B cell (primary cell): ENCODE data around the gene MAP4K4. TPM values are rescaled to one million over a fixed set of nuclear protein-coding genes. Genes with fewer than 3 reads are reported as not detected.

Experiments used
- ATAC-seq: fragments of 200-7000 bp; cut with Tn5 transposase; one replicate; pipeline ENCODE4 v1.10.0; 2021; ENCODE audit warnings: low read depth, mild to moderate bottlenecking, moderate number of reproducible peaks, moderate library complexity
- CTCF ChIA-PET: fragments of 350-600 bp; sonication (Branson Sonifier 250); formaldehyde crosslinking; loops from one replicate; lab custom pipeline; 2021; ENCODE audit warnings: antibody characterized with exemption, inconsistent platforms; lab: Charles Lee
- POLR2A ChIA-PET: fragments of 350-600 bp; sonication (Branson Sonifier 250); formaldehyde crosslinking; loops from one replicate; lab custom pipeline; 2021; ENCODE audit warnings: antibody characterized with exemption; lab: Charles Lee
- DNase-seq: peaks from one replicate; pipeline ENCODE4 v3.0.0; 2013
- H2AFZ ChIP-seq: 2 replicates; pipeline ENCODE4 v1.6.1; 2012; ENCODE audit warnings: mild to moderate bottlenecking, low read depth, low read length; ENCODE audit not compliant: insufficient read depth, poor library complexity, severe bottlenecking
- H3K27ac ChIP-seq, 2 donors: 1 replicate in 1 of 2; 2 replicates in 1 of 2; pipeline ENCODE4 v1.5.1; 2012 to 2013; ENCODE audit warnings: low read length in 2 of 2, mild to moderate bottlenecking in 2 of 2, moderate library complexity in 1 of 2
- H3K27me3 ChIP-seq, 4 experiments: fragments of 200-600 bp in 1 of 4; sonication (generic) in 1 of 4; replicated peaks in 1 of 4; 1 replicate in 2 of 4; 2 replicates in 2 of 4; pipeline versions ENCODE4 v1.6.1 to v1.7.0; 2013 to 2016; ENCODE audit warnings: low read length in 3 of 4, mild to moderate bottlenecking in 2 of 4, mixed read lengths in 1 of 4, moderate library complexity in 1 of 4; ENCODE audit not compliant: insufficient read depth in 4 of 4, control insufficient read depth in 3 of 4; ENCODE audit errors: control extremely low read depth in 1 of 4
- H3K36me3 ChIP-seq, 2 experiments: replicated peaks in 1 of 2; 1 replicate in 1 of 2; 2 replicates in 1 of 2; pipeline versions ENCODE4 v1.6.1 to v1.7.1; 2013; ENCODE audit warnings: low read length in 1 of 2; ENCODE audit not compliant: insufficient read depth in 2 of 2, control insufficient read depth in 1 of 2; ENCODE audit errors: control extremely low read depth in 1 of 2, extremely low read depth in 1 of 2
- H3K4me1 ChIP-seq, 2 donors: fragments of 200-600 bp in 1 of 2; sonication (generic) in 1 of 2; 1 replicate in 1 of 2; 2 replicates in 1 of 2; pipeline versions ENCODE4 v1.5.1 to v1.6.1; 2013 to 2017; ENCODE audit warnings: low read length in 2 of 2; ENCODE audit not compliant: control insufficient read depth in 2 of 2, insufficient read depth in 2 of 2
- H3K4me2 ChIP-seq: replicated peaks from 2 replicates; pipeline ENCODE3; 2012; ENCODE audit warnings: mild to moderate bottlenecking, low read depth, low read length; ENCODE audit not compliant: poor library complexity, severe bottlenecking
- H3K4me3 ChIP-seq, 5 experiments: fragments of 200-600 bp in 1 of 5; sonication (generic) in 1 of 5; 1 replicate in 3 of 5; 2 replicates in 2 of 5; pipeline versions ENCODE4 v1.5.1 to v1.7.0; 2011 to 2016; ENCODE audit warnings: low read length in 4 of 5, mild to moderate bottlenecking in 4 of 5, low read depth in 2 of 5, control low read depth in 1 of 5, moderate library complexity in 1 of 5; ENCODE audit not compliant: insufficient read depth in 1 of 5; ENCODE audit errors: control extremely low read depth in 1 of 5, extremely low read depth in 1 of 5
- H3K79me2 ChIP-seq: fragments of 200-600 bp; sonication (generic); one replicate; pipeline ENCODE4 v1.6.0; 2016; ENCODE audit warnings: low read length; ENCODE audit not compliant: control insufficient read depth, insufficient read depth
- H3K9ac ChIP-seq: fragments of 200-600 bp; sonication (generic); 2 replicates; pipeline ENCODE4 v1.6.1; 2017; ENCODE audit warnings: mild to moderate bottlenecking, low read length, moderate library complexity
- H3K9me3 ChIP-seq, 3 donors: one replicate each; pipeline versions ENCODE4 v1.6.1 to v1.7.1; 2013; ENCODE audit warnings: low read length in 2 of 3; ENCODE audit not compliant: control insufficient read depth in 2 of 3, insufficient read depth in 1 of 3; ENCODE audit errors: control extremely low read depth in 1 of 3
- H4K20me1 ChIP-seq: 2 replicates; pipeline ENCODE4 v1.6.0; 2012; ENCODE audit warnings: mild to moderate bottlenecking, low read length; ENCODE audit not compliant: insufficient read depth, control insufficient read depth, poor library complexity, severe bottlenecking
- H3K27ac Mint-ChIP-seq: one replicate; pipeline ENCODE4 v1.8.0; 2021; ENCODE audit warnings: mixed read lengths
- H3K27me3 Mint-ChIP-seq: one replicate; pipeline ENCODE4 v1.8.0; 2021; ENCODE audit warnings: mixed read lengths
- H3K4me1 Mint-ChIP-seq: one replicate; pipeline ENCODE4 v1.8.0; 2021; ENCODE audit warnings: mixed read lengths
- H3K4me3 Mint-ChIP-seq: one replicate; pipeline ENCODE4 v1.8.0; 2021; ENCODE audit warnings: mixed read lengths
- H3K9me3 Mint-ChIP-seq: one replicate; pipeline ENCODE4 v1.8.0; 2022; ENCODE audit warnings: mixed read lengths; ENCODE audit not compliant: insufficient read depth
- CTCF ChIP-seq: fragments of 200-600 bp; IDR thresholded peaks from one replicate; pipeline ENCODE4 v1.8.0; 2022; ENCODE audit warnings: antibody characterized with exemption, mild to moderate bottlenecking
- EZH2 ChIP-seq: IDR thresholded peaks from 2 replicates; pipeline ENCODE4 v1.6.1; 2012; ENCODE audit warnings: borderline replicate concordance, low read depth, mild to moderate bottlenecking, moderate library complexity, low read length; ENCODE audit not compliant: insufficient read depth, poor library complexity, severe bottlenecking
- WGBS: methylation state at CpG from one replicate; pipeline ENCODE4 v1.1.5; 2013; ENCODE audit warnings: missing lambda C conversion rate; ENCODE audit not compliant: insufficient coverage; 5-methylcytosine and 5-hydroxymethylcytosine counted together
- intact Hi-C: fragments of 100-400 bp; cut with micrococcal nuclease; formaldehyde crosslinking; loops from one replicate; pipeline ENCODE4 v1.10.0; 2022
- polyA plus RNA-seq: library from polyadenylated mRNA; depleted of rRNA; stranded (reverse); fragments of >200 nt; gene quantifications from 2 replicates; pipeline ENCODE4 v1.2.3, GENCODE V29; 2012
- total RNA-seq, 2 donors: library from RNA; stranded (reverse); fragments of 120-200 nt in 1 of 2; gene quantifications; 1 replicate in 1 of 2; 2 replicates in 1 of 2; pipeline versions ENCODE4 v1.2.3 to v1.2.4, GENCODE V29; 2013 to 2022

The MAP4K4 gene
- total and polyA plus RNA-seq, 2 donors (not counting 1 experiment from before 2014, with no cell fraction given) = 54.8 to 280 TPM

- H3K27ac ChIP-seq = no peak overlapping the region
- Mint-ChIP-seq H3K9me3 (peaks cover 12% of the 10 kb centered on the region), H3K4me1 (no peaks in the 10 kb centered on the region), H3K4me3 (no peak overlapping the region), H3K27ac (no peak overlapping the region), H3K27me3 (peaks cover 6% of the 10 kb centered on the region)
- H4K20me1 ChIP-seq = no peaks in the 10 kb centered on the region
- WGBS = 100% methylated on average over 2 of the region's 3 CpGs
- peaks cover 0 to 22% (median 20%) of the 10 kb centered on the region in 3 donors for H3K9me3 ChIP-seq
- ChIA-PET POLR2A (no interaction called here), CTCF (no interaction called here)
- DNase-seq (no peak), ATAC-seq (no peak)
- H2AFZ ChIP-seq = no peak overlapping the region
- no peaks in the 10 kb centered on the region for H3K4me1 ChIP-seq
- H3K4me2 ChIP-seq = no peak overlapping the region
- no peaks in the 10 kb centered on the region for H3K79me2 ChIP-seq
- H3K36me3 ChIP-seq = no peaks in the 10 kb centered on the region
- no peak for TF ChIP-seq CTCF
- TF ChIP-seq EZH2 = no peak
- no peak overlapping the region for H3K9ac ChIP-seq
- intact Hi-C loops = no loop called here
- H3K27me3 ChIP-seq = peaks cover 0 to 4% (median 0%) of the 10 kb centered on the region in 4 experiments
- no peak overlapping the region for H3K4me3 ChIP-seq
Observed at GRCh38 chr2:101930019-101930418, 232.5 kb downstream of the MAP4K4 start.

GRCh38 chr2:101930847-101931246 lies 233.3 kb downstream of the MAP4K4 start:
- intact Hi-C loops = no loop called here
- Histone ChIP-seq H2AFZ (no peak overlapping the region), H3K4me1 (no peaks in the 10 kb centered on the region), H3K79me2 (no peaks in the 10 kb centered on the region), H3K9me3 (peaks cover 0 to 15% (median 14%) of the 10 kb centered on the region in 3 donors), H3K27me3 (peaks cover 0 to 4% (median 0%) of the 10 kb centered on the region in 4 experiments), H3K4me3 (no peak overlapping the region), H3K27ac (no peak overlapping the region), H3K36me3 (no peaks in the 10 kb centered on the region), H3K9ac (no peak overlapping the region), H3K4me2 (no peak overlapping the region), H4K20me1 (no peaks in the 10 kb centered on the region)
- ATAC-seq (no peak), DNase-seq (no peak)
- ChIA-PET POLR2A (no interaction called here), CTCF (no interaction called here)
- Mint-ChIP-seq H3K4me1 (no peaks in the 10 kb centered on the region), H3K27me3 (peaks cover 6% of the 10 kb centered on the region), H3K9me3 (peaks cover 8% of the 10 kb centered on the region), H3K27ac (no peak overlapping the region), H3K4me3 (no peak overlapping the region)
- TF ChIP-seq EZH2 (no peak), CTCF (no peak)
- 82% methylated on average over 3 of the region's 4 CpGs for WGBS
